Activated effector memory CD4-positive, alpha-beta T cell treated with anti-CD3 and anti-CD28 coated beads, Interleukin-2, amount 50 U/mL, for 16 hours (primary cell): ENCODE data around the gene NPC2.
A peak's percentile ranks its signal among the peaks of the same experiment; 100 is the strongest.
"Not testable (repeated sequence)": the region's sequence is repeated elsewhere in the genome, so short reads cannot be mapped to it uniquely, and the experiment has no call there.

Experiments used
- DNase-seq: peaks from one replicate; pipeline ENCODE4 v3.0.0-alpha.2; 2020

NPC2 gene

GRCh38 chr14:74464785-74465184, 28.3 kb downstream of the NPC2 start:
- DNase-seq, result no peak

GRCh38 chr14:74463697-74464096, 29.4 kb downstream of the NPC2 start:
- no peak for DNase-seq

- no peak for DNase-seq
Measured at GRCh38 chr14:74462993-74463392, 30.1 kb downstream of the NPC2 start.

- DNase-seq, result no peak
Measured at GRCh38 chr14:74459976-74460375, 33.1 kb downstream of the NPC2 start.

DNA sequence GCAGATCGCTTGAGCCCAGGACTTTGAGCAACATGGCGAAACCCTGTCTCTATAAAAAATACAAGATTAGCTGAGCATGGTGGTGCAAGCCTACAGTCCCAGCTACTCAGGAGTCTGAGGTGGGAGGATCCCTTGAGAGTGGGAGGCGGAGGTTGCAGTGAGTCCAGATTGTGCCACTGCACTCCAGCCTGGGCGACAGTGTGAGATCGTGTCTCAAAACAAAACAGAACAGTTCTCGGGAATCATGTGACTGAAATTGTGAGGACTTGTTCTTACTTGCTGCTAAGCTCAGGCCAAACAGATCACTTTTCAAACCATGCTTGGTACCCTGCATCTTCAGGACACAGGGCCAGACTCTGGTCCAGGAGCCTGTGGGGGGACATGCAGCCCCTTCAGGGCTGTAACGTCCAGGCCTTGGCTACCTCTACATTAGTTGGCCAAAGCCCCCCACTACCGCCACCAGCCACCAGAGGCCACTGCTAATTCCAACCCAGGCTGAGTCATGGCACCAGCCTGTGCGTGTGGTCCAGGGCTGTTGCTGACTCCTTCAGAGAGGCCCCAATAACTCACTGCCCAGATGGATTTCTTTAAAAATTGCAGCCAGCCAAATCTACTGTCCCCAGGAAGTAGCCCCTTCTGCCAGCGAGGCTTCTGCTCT, 33.7 kb downstream of the NPC2 start:
- peak; percentile 65 for DNase-seq

DNA sequence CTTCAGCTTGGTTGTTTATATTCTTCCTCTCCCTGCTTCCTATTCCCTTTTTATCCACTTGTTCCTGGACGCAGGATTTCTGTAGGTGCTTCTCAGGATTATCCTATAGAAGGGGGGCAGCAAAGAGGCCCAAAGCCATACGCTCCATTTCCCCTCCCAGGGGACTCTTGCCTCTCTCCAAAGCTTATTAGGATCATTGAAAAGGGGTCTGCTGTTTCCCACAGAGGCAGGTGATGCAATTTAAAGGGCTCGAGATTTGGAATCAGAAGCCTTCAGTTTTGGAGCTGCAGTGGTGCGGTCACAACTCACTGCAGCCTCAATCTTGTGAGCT, 35.6 kb downstream of the NPC2 start:
- no peak for DNase-seq

GRCh38 chr14:74456684-74457564, 36.2 kb downstream of the NPC2 start:
- no peak for DNase-seq

- DNase-seq, result not testable (repeated sequence)
Measured at GRCh38 chr14:74454397-74454796, 38.7 kb downstream of the NPC2 start.

GRCh38 chr14:74444866-74445265, 48.2 kb downstream of the NPC2 start:
- no peak for DNase-seq

- DNase-seq, result no peak
Measured at GRCh38 chr14:74442757-74443156, 50.3 kb downstream of the NPC2 start.

- DNase-seq, result no peak
Measured at GRCh38 chr14:74441113-74441512, 52.0 kb downstream of the NPC2 start.

GRCh38 chr14:74438351-74438915, 54.7 kb downstream of the NPC2 start:
- DNase-seq, result no peak

DNA sequence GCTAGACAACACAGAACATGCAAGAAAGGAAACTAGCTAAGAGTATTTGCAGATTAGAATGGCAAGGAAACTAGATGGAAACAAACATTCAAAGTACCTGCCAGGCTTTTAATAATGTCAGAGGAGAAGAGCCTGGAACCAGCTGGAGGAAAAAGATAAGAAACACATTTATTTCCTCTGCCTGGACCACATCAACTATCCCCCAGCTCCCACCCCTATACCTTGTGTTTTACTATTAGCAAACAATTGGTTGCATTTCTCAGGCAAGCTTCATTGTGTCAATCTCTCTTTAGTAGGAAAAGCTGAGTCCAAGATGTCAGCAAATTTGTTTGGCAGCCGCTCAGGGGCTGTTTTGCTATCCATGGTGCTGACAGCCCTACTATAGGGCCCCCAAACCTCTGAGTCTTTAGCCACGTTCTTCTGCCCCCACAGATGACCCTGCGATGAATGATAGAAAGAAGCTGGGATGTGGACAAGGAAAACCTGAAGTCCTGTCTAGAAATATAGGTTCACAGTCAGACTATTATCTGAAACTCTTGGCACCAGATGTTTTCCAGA, 55.5 kb downstream of the NPC2 start:
- no peak for DNase-seq

DNA sequence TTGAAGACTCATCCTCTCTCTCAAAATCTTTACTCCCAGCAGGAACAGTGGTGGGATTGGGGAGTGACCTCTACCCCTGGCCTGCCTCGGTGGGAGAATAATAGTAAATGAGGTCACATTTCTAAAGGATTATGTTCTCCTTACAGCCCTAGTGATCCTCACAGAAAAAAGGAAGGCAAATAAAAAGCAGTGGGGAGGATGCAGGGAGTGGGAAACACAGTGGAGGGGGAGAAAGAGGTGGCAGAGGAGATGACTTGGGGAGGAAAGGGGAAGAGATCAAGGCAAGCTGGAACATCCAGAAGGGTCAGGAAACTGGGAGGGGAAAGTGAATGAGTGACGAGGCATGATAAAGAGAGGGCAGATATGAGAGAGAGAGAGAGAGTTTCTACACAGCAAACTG, 58.8 kb downstream of the NPC2 start:
- DNase-seq, result no peak

DNA sequence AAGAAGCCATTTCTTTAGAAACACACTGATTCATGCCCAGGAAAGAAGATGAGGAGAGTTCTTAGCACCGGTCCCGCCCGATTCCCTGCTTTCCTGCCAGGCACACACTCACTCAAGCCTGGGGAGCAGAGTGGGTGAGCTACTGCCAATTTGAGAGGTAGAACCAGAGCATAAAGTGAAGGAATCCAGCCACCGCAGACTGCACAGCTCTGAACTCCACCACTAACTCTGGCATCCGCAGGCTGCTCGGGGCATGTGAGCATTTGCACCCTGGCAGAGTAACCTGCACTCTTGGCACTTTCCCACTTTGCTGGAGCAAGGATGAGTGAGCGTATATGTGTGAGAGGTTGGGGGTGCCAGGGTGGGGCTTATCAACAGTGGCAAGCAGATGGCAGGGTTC, 63.1 kb downstream of the NPC2 start:
- DNase-seq, result no peak
